Measurements from ENCODE around the gene ST8SIA1.

- TF ChIP-seq CTCF (tag by site-specific recombination; IDR thresholded peaks at IDR 0.05) (no peak), ZNF785 (tag by site-specific recombination; IDR thresholded peaks at IDR 0.05) (no peak), ZEB2 (tag by site-specific recombination; IDR thresholded peaks at IDR 0.05) (no peak), ZNF416 (tag by site-specific recombination; IDR thresholded peaks at IDR 0.05) (no peak), GLIS2 (tag by site-specific recombination; IDR thresholded peaks at IDR 0.05) (no peak), ZNF366 (tag by site-specific recombination; conservative IDR thresholded peaks at IDR 0.05) (no peak), KLF16 (tag by site-specific recombination; IDR thresholded peaks at IDR 0.05) (no peak), ZNF114 (tag by site-specific recombination; IDR thresholded peaks at IDR 0.05) (no peak), KLF7 (tag by site-specific recombination; IDR thresholded peaks at IDR 0.05; ENCODE audit: borderline replicate concordance) (no peak), ZNF704 (tag by site-specific recombination; IDR thresholded peaks at IDR 0.05) (no peak), ZNF214 (tag by site-specific recombination; IDR thresholded peaks at IDR 0.05; ENCODE audit: borderline replicate concordance) (no peak), ZSCAN16 (tag by site-specific recombination; IDR thresholded peaks at IDR 0.05) (no peak)
Observed at GRCh38 chr12:22209422-22209821, 125.1 kb downstream of the ST8SIA1 start.
